Transverse colon (tissue), 4 donors: Measurements from ENCODE around the gene MAN2A1. TPM values are rescaled to one million over a fixed set of nuclear protein-coding genes. Genes with fewer than 3 reads are reported as not detected.

ENCODE experiments used
- DNase-seq: peaks from one replicate; pipeline ENCODE4 v3.0.0-alpha.2; 2019
- H3K27ac ChIP-seq, 4 donors: fragments of 200-600 bp; sonication (generic); 2 replicates each; pipeline ENCODE4 v1.5.1; 2016 to 2018; ENCODE audit warnings: inconsistent platforms in 4 of 4
- H3K27me3 ChIP-seq: fragments of 200-600 bp; sonication (generic); 2 replicates; pipeline ENCODE4 v1.5.1; 2017; ENCODE audit warnings: inconsistent platforms
- H3K36me3 ChIP-seq, 4 donors: fragments of 200-600 bp; sonication (generic); 2 replicates each; pipeline ENCODE4 v1.5.1; 2017 to 2019; ENCODE audit warnings: inconsistent platforms in 4 of 4
- H3K4me1 ChIP-seq, 4 donors: fragments of 200-600 bp; sonication (generic); 2 replicates each; pipeline ENCODE4 v1.5.1; 2017 to 2020; ENCODE audit warnings: inconsistent platforms in 4 of 4
- H3K4me3 ChIP-seq, 4 donors: fragments of 200-600 bp; sonication (generic); 1 replicate in 1 of 4; 2 replicates in 3 of 4; pipeline versions ENCODE4 v1.5.1 to v1.6.1; 2017 to 2019; ENCODE audit warnings: inconsistent platforms in 4 of 4
- H3K9me3 ChIP-seq, 2 donors: fragments of 200-600 bp; sonication (generic); 2 replicates each; pipeline ENCODE4 v1.5.1; 2017 to 2019; ENCODE audit warnings: inconsistent platforms in 2 of 2
- EP300 ChIP-seq: sonication (generic); formaldehyde crosslinking; IDR thresholded peaks from one replicate; pipeline ENCODE4 v1.6.1; 2017; ENCODE audit warnings: antibody characterized with exemption, low read depth
- POLR2A ChIP-seq: fragments of 450-650 bp; IDR thresholded peaks from one replicate; pipeline ENCODE4 v1.6.1; 2016; ENCODE audit warnings: antibody characterized with exemption, mild to moderate bottlenecking, moderate library complexity
- POLR2AphosphoS5 ChIP-seq, 3 donors: sonication (generic); formaldehyde crosslinking; IDR thresholded peaks; one replicate each; pipeline ENCODE4 v1.6.1; 2016; ENCODE audit warnings: antibody characterized with exemption in 3 of 3
- WGBS, 2 donors: methylation state at CpG; one replicate each; pipeline ENCODE4 v1.1.5; 2018; ENCODE audit warnings: low coverage in 1 of 2; 5-methylcytosine and 5-hydroxymethylcytosine counted together
- in situ Hi-C, 4 donors: fragments of 200-750 bp; cut with MboI; loops; one replicate each; pipeline versions ENCODE4 v1.15.0 to v1.15.1; 2017; ENCODE audit warnings: low sequenced_read_pairs in 3 of 4, low pct_ligation_motif_present in 1 of 4, low pct_unique_long_range_greater_than_20kb in 1 of 4
- intact Hi-C: fragments of 100-400 bp; cut with DNase I; formaldehyde crosslinking; loops from one replicate; pipeline ENCODE4 v1.15.1; 2023; ENCODE audit warnings: low total_unique reads
- total RNA-seq, 4 donors: library from RNA; depleted of rRNA; stranded (reverse); fragments of >200 nt; gene quantifications; one replicate each; pipeline ENCODE4 v1.1.0, GENCODE V29; 2016
- TF ChIP-seq, protein P1 (sequence below), 5 experiments: fragments of 200-600 bp in 3 of 5; fragments of 450-650 bp in 2 of 5; sonication (generic) in 3 of 5; IDR thresholded peaks; 1 replicate in 2 of 5; 2 replicates in 3 of 5; pipeline ENCODE4 v1.5.1; 2016 to 2017; ENCODE audit warnings: antibody characterized with exemption in 5 of 5, inconsistent platforms in 3 of 5, mild to moderate bottlenecking in 2 of 5, moderate library complexity in 1 of 5

MAN2A1 gene
- total RNA-seq, 4 donors from 2014 or later: 39.2 to 95.3 (median 70.4) TPM

DNA sequence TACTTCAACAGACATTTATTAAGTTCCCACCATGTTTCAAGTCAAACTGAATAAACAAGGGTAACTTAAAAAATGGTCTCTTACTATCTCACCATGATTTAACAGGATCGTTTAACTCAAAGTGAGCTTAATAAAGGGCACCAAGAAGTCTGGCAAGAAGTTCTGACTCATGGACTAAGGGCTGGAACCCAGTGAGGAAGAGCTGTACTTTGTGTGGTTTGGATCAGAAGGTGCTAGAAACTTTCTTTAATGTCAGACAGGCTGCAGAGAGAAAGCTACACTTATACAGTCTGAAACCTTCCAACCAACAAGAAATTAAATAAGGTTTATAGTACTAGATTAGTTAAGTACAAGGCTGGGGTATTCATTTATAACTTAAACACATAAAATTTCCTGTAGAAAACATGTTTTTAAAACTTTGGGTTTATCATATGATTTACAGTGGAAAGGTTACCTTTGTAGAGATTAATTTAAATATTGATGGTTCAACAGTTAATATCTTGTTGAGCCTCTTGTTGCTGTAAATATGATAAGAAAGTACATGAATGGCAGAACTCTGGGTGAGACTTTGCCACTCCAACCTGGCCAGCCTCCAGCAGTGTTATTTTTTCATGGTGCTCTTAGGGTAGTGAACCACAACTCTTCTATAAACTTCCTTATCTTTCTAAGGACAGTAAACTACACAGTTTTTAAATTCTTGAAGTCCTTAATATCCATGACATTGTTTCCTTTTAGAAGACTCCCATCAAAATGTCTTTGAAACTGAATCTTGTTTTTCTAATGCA lies 162.8 kb downstream of the MAN2A1 start:
- H3K36me3 ChIP-seq: peaks cover 0 to 40% (median 15%) of the 10 kb centered on the region in 4 donors
- 70 to 74% methylated on average over 1 of the region's 1 CpG for WGBS, 2 donors
- peaks cover 0 to 4% (median 0%) of the 10 kb centered on the region in 4 donors for H3K4me1 ChIP-seq
- no peaks in the 10 kb centered on the region for H3K9me3 ChIP-seq
- DNase-seq: no peak
- H3K27me3 ChIP-seq: no peaks in the 10 kb centered on the region
- no peak overlapping the region for H3K27ac ChIP-seq
- TF ChIP-seq POLR2AphosphoS5 (IDR thresholded peaks at IDR 0.05) (no peak), EP300 (no peak)
- H3K4me3 ChIP-seq: no peak overlapping the region
- in situ Hi-C loops: no loop called here
- intact Hi-C loops: no loop called here

DNA sequence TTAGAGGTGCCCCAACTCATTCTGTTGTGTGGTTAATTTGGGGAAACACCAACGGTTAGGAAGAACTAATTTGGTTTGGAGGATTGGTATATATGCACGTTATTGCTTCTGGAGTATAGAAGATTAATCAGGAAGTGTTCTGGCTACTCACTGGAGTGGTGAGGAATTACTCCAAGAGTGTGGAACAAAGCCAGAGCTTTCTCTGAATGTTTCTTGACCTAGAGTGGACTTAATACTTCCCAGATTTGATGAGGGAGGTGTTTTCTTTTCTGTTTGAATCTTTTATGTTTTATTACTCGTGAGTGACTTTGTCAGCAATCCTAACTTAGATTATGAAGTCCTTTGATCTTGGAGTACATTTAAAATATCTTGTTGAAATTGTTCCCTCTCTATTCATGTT lies 163.7 kb downstream of the MAN2A1 start:
- no peaks in the 10 kb centered on the region for H3K9me3 ChIP-seq
- in situ Hi-C loops: no loop called here
- DNase-seq: no peak
- peaks cover 0 to 40% (median 13%) of the 10 kb centered on the region in 4 donors for H3K36me3 ChIP-seq
- no peak for TF ChIP-seq EP300
- TF ChIP-seq, protein P1, sequence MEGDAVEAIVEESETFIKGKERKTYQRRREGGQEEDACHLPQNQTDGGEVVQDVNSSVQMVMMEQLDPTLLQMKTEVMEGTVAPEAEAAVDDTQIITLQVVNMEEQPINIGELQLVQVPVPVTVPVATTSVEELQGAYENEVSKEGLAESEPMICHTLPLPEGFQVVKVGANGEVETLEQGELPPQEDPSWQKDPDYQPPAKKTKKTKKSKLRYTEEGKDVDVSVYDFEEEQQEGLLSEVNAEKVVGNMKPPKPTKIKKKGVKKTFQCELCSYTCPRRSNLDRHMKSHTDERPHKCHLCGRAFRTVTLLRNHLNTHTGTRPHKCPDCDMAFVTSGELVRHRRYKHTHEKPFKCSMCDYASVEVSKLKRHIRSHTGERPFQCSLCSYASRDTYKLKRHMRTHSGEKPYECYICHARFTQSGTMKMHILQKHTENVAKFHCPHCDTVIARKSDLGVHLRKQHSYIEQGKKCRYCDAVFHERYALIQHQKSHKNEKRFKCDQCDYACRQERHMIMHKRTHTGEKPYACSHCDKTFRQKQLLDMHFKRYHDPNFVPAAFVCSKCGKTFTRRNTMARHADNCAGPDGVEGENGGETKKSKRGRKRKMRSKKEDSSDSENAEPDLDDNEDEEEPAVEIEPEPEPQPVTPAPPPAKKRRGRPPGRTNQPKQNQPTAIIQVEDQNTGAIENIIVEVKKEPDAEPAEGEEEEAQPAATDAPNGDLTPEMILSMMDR (IDR thresholded peaks at IDR 0.05): no peak
- TF ChIP-seq POLR2AphosphoS5 (IDR thresholded peaks at IDR 0.05): no peak
- TF ChIP-seq POLR2A: no peak
- WGBS, 2 donors: 14 to 38% methylated on average over 2 to 3 of the region's 3 CpGs
- peaks cover 0 to 4% (median 0%) of the 10 kb centered on the region in 4 donors for H3K4me1 ChIP-seq
- intact Hi-C loops: no loop called here
- no peak overlapping the region for H3K4me3 ChIP-seq
- no peak overlapping the region for H3K27ac ChIP-seq
- no peaks in the 10 kb centered on the region for H3K27me3 ChIP-seq

DNA sequence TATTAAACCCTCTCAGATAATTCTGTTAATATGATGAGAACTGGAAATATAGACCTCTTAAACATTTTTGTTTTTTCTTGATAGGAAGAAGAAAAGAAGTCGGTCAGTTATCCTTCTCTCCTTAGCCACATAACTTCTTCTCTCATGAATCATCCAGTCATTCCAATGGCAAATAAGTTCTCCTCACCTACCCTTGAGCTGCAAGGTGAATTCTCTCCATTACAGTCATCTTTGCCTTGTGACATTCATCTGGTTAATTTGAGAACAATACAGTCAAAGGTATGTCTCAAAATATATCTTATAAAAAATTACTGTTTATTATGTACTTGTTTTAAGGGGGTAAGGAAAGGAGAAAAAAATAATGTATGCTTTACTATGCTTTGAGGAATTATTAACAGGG lies 165.3 kb downstream of the MAN2A1 start:
- DNase-seq: no peak
- in situ Hi-C loops: no loop called here

DNA sequence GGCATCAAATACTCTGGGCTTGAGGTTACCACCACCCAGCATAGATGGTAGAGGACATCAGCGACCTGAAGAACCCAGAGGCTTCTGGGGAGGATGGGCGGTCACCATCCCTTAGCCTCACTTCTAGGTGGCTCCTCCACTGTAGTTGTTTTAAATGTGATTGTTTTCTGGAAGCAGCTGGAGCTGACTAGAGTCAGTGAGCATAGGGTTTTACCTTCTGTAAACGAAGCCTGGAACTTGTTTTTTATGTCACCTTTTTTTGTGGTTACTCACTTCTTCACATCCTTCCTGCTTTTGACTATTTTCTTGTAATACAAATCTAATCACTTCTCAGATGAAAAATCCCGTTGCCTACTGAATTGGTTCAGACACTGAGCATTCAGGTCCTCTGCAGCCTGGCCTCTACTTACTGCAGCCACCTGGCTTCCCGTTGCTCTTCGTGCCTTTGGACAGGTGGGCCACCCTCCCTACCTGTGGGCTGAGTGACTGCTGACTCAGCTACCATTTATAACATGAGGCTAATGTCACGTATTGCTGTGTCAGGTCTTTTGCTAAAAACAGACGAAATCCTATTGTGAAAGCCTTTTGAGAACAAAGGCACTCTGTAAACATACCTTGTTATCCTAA lies 167.8 kb downstream of the MAN2A1 start:
- Histone ChIP-seq H3K4me1 (peaks cover 0 to 4% (median 0%) of the 10 kb centered on the region in 4 donors), H3K36me3 (peaks cover 0 to 21% (median 9%) of the 10 kb centered on the region in 4 donors), H3K9me3 (no peaks in the 10 kb centered on the region), H3K27me3 (no peaks in the 10 kb centered on the region), H3K4me3 (no peak overlapping the region), H3K27ac (no peak overlapping the region)
- in situ Hi-C loops (no loop called here), intact Hi-C loops (no loop called here)
- no peak for DNase-seq
- no peak for TF ChIP-seq POLR2A
- no peak for TF ChIP-seq EP300
- TF ChIP-seq, protein P1 (IDR thresholded peaks at IDR 0.05): no peak
- no peak for TF ChIP-seq POLR2AphosphoS5 (IDR thresholded peaks at IDR 0.05)
- 84 to 87% methylated on average over 3 to 8 of the region's 8 CpGs for WGBS, 2 donors

More for the DNA sequence above, 165.3 kb downstream of the MAN2A1 start:
- no peak for TF ChIP-seq POLR2A
- WGBS, 2 donors: 95 to 100% methylated on average over 1 of the region's 1 CpG
- Histone ChIP-seq H3K27me3 (no peaks in the 10 kb centered on the region), H3K4me1 (peaks cover 0 to 4% (median 0%) of the 10 kb centered on the region in 4 donors), H3K9me3 (no peaks in the 10 kb centered on the region), H3K27ac (no peak overlapping the region), H3K36me3 (peaks cover 0 to 28% (median 9%) of the 10 kb centered on the region in 4 donors), H3K4me3 (no peak overlapping the region)
- intact Hi-C loops: no loop called here

DNA sequence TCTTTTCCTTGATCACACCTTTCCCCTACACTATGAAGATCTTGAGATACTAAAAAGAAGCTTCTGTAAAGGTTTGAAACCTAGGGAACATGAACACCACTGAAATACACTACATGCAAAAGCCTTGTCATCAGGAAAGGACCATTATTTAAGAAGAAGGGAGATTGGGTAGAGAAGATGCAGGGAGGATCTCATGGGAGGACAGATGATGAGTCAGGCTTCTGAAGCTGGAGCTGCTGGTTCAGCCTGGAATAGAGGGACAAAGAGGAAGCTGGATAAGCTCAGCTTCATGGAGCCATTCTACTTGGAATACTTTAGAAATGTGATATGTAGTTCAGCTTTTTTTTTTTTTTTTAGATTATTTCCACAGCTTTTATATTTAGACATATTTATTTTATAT lies 169.8 kb downstream of the MAN2A1 start:
- no peaks in the 10 kb centered on the region for H3K9me3 ChIP-seq
- intact Hi-C loops: no loop called here
- DNase-seq: no peak
- no peaks in the 10 kb centered on the region for H3K27me3 ChIP-seq
- in situ Hi-C loops: no loop called here
- H3K27ac ChIP-seq: no peak overlapping the region
- H3K4me3 ChIP-seq: no peak overlapping the region
- TF ChIP-seq, protein P1 (IDR thresholded peaks at IDR 0.05): no peak
- TF ChIP-seq POLR2AphosphoS5 (IDR thresholded peaks at IDR 0.05): no peak
- no peak for TF ChIP-seq POLR2A
- TF ChIP-seq EP300: no peak
- H3K36me3 ChIP-seq: peaks cover 0 to 21% (median 9%) of the 10 kb centered on the region in 4 donors
- no peaks in the 10 kb centered on the region for H3K4me1 ChIP-seq
